ENCODE measurements around the gene CDYL. TPM values are rescaled to one million over a fixed set of nuclear protein-coding genes. Genes with fewer than 3 reads are reported as not detected.

CDYL gene
- total and polyA plus RNA-seq, 2 of the 4 experiments (the other 2 are of a cell fraction): 14.2 to 92.1 TPM

DNA sequence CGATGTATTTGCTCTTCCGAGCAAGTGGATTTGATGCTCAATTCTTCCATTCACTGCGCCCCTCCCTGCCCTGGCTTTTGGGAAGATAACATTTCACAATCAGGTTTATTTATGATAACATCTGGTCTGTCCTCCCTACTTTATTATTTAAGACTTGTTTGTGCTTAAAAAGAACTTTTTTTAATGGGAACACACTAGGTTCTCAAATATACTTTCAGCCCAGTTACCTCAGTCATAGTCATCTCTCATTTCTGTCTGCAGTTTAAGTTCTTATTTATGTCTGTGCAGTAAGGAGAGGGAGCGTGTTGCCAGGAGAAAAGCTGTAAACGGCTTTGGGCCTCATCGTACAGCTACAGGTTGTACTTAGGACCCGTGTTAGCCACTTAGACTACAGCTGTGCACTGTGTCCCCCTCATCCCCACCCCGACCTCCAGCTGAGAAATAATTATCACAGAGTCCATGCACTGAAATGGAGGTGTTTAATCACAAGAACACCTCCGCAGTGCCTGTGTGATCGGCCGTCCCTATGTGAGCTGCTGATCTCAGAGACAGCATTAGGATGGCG is 128.3 kb downstream of the CDYL start:
- H4K5ac ChIP-seq (ENCODE audit: low read depth, low read length): no peak overlapping the region
- H4K8ac ChIP-seq (ENCODE audit: low read depth in 2 of 2, low read length in 2 of 2): no peak overlapping the region
- H2BK15ac ChIP-seq (ENCODE audit: low read depth, low read length): no peak overlapping the region
- H3K23ac ChIP-seq (ENCODE audit: low read depth, low read length): no peak overlapping the region
- H3K36me3 ChIP-seq (ENCODE audit: control insufficient read depth, insufficient read depth, low read length): peaks cover 7% of the 10 kb centered on the region
- no peaks in the 10 kb centered on the region for H3K9me3 ChIP-seq (ENCODE audit: control insufficient read depth, insufficient read depth, low read length)
- in situ Hi-C loops (cut with MboI; ENCODE audit: low sequenced_read_pairs) (no loop called here), intact Hi-C loops (cut with micrococcal nuclease) (no loop called here), dilution Hi-C loops (cut with HindIII; ENCODE audit: low sequenced_read_pairs, unreplicated experiment) (no loop called here)
- peaks cover 17% of the 10 kb centered on the region; the same call in 1 of the 2 replicates for H4K20me1 ChIP-seq (ENCODE audit: insufficient read depth, low read length)
- no peak for ATAC-seq (ENCODE audit: low read depth)
- H3K4ac ChIP-seq (ENCODE audit: low read depth, low read length): no peak overlapping the region
- POLR2A ChIA-PET (ENCODE audit: unreplicated experiment): no interaction called here
- H3K4me3 ChIP-seq (ENCODE audit: insufficient read depth, low read depth, low read length): no peak overlapping the region
- H2AK5ac ChIP-seq (ENCODE audit: low read depth, low read length): no peak overlapping the region; the same call in 1 of the 2 replicates
- no peak overlapping the region for H3K27ac ChIP-seq (ENCODE audit: insufficient read depth, low read length)
- no peak overlapping the region for H2BK5ac ChIP-seq (ENCODE audit: low read depth, low read length, poor library complexity, severe bottlenecking)
- no peak overlapping the region for H3K9ac ChIP-seq (ENCODE audit: low read depth, low read length)
- WGBS, 2 experiments (ENCODE audit: extremely low coverage in 2 of 2, insufficient read length in 1 of 2): 88% methylated on average over 4 of the region's 12 CpGs; no CpG with 5 or more reads in 1 of the 2 experiments
- no peaks in the 10 kb centered on the region for H3K27me3 ChIP-seq (ENCODE audit: control insufficient read depth, insufficient read depth, low read length)
- peaks cover 37 to 60% of the 10 kb centered on the region in 2 experiments for H3K79me1 ChIP-seq (ENCODE audit: low read depth in 1 of 2, low read length in 2 of 2)
- no TSS peak for BruUV-seq (replicated peaks)
- TF ChIP-seq FOS (IDR thresholded peaks at IDR 0.05; ENCODE audit: low read depth, low read length) (no peak), RAD21 (IDR thresholded peaks at IDR 0.05; ENCODE audit: low read length) (no peak), BHLHE40 (IDR thresholded peaks at IDR 0.05; ENCODE audit: low read depth, low read length) (no peak), NFE2L2 (IDR thresholded peaks at IDR 0.05; ENCODE audit: low read depth, low read length) (no peak), RFX5 (IDR thresholded peaks at IDR 0.05; ENCODE audit: low read depth, low read length) (no peak), CHD1 (IDR thresholded peaks at IDR 0.05; ENCODE audit: low read depth, low read length) (no peak), RCOR1 (IDR thresholded peaks at IDR 0.05; ENCODE audit: insufficient replicate concordance, low read length) (no peak)
- TF ChIP-seq, protein P1, sequence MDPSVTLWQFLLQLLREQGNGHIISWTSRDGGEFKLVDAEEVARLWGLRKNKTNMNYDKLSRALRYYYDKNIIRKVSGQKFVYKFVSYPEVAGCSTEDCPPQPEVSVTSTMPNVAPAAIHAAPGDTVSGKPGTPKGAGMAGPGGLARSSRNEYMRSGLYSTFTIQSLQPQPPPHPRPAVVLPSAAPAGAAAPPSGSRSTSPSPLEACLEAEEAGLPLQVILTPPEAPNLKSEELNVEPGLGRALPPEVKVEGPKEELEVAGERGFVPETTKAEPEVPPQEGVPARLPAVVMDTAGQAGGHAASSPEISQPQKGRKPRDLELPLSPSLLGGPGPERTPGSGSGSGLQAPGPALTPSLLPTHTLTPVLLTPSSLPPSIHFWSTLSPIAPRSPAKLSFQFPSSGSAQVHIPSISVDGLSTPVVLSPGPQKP (IDR thresholded peaks at IDR 0.05; ENCODE audit: borderline replicate concordance, low read depth, low read length): no peak
- no peak overlapping the region for H3K18ac ChIP-seq (ENCODE audit: low read depth, low read length)
- CTCF ChIA-PET: no interaction called here
- H3K4me2 ChIP-seq (ENCODE audit: low read depth, low read length): no peak overlapping the region
- no peak overlapping the region for H3K14ac ChIP-seq (replicated peaks; ENCODE audit: low read depth, low read length)
- DNase-seq: no peak
- H4K91ac ChIP-seq (ENCODE audit: insufficient read depth, low read depth, low read length): no peak overlapping the region
- no peak overlapping the region for H3K56ac ChIP-seq (ENCODE audit: extremely low read depth, insufficient read depth, low read length)
- no peak overlapping the region for H2AK9ac ChIP-seq (replicated peaks; ENCODE audit: low read depth, low read length, poor library complexity)
- H3K9me1 ChIP-seq (ENCODE audit: insufficient read depth, low read length): peaks cover 19% of the 10 kb centered on the region; the same call in 1 of the 2 replicates
- no peak overlapping the region for H2BK120ac ChIP-seq (ENCODE audit: low read depth, low read length)
- no peak overlapping the region for H2AFZ ChIP-seq (replicated peaks; ENCODE audit: low read length, poor library complexity)
- peaks cover 14% of the 10 kb centered on the region for H3K4me1 ChIP-seq (ENCODE audit: control insufficient read depth, insufficient read depth, low read length)
- no peak overlapping the region for H2BK20ac ChIP-seq (ENCODE audit: low read depth, low read length)

Data from IMR-90 (cell line).